Activated CD4-positive, alpha-beta memory T cell treated with anti-CD3 and anti-CD28 coated beads for 36 hours (primary cell): Measurements from ENCODE around the gene EXD3. TPM values are rescaled to one million over a fixed set of nuclear protein-coding genes. Genes with fewer than 3 reads are reported as not detected.
"Not testable (repeated sequence)": the region's sequence is repeated elsewhere in the genome, so short reads cannot be mapped to it uniquely, and the experiment has no call there.

Experiments used
- CTCF ChIA-PET: fragments of 350-600 bp; sonication (Branson Sonifier 250); formaldehyde crosslinking; loops from one replicate; lab custom pipeline; 2021; ENCODE audit warnings: antibody characterized with exemption, inconsistent platforms; lab: Charles Lee
- POLR2A ChIA-PET: fragments of 350-600 bp; sonication (Branson Sonifier 250); formaldehyde crosslinking; loops from one replicate; lab custom pipeline; 2021; ENCODE audit warnings: antibody characterized with exemption; lab: Charles Lee
- DNase-seq: peaks from one replicate; pipeline ENCODE4 v3.0.0-alpha.2; 2020
- H3K27ac Mint-ChIP-seq: one replicate; pipeline ENCODE4 v1.8.0; 2021; ENCODE audit warnings: mixed read lengths
- H3K27me3 Mint-ChIP-seq: one replicate; pipeline ENCODE4 v1.8.0; 2021; ENCODE audit warnings: mixed read lengths
- H3K36me3 Mint-ChIP-seq: one replicate; pipeline ENCODE4 v1.8.0; 2021; ENCODE audit warnings: mixed read lengths
- H3K4me1 Mint-ChIP-seq: one replicate; pipeline ENCODE4 v1.8.0; 2021; ENCODE audit warnings: low read depth, mixed read lengths
- H3K4me3 Mint-ChIP-seq: one replicate; pipeline ENCODE4 v1.8.0; 2021; ENCODE audit warnings: mild to moderate bottlenecking, mixed read lengths
- H3K9me3 Mint-ChIP-seq: one replicate; pipeline ENCODE4 v1.8.0; 2021; ENCODE audit warnings: mixed read lengths
- intact Hi-C: fragments of 100-400 bp; cut with micrococcal nuclease; formaldehyde crosslinking; loops from one replicate; pipeline ENCODE4 v1.15.1; 2023
- total RNA-seq, 2 experiments: library from RNA; stranded (reverse); gene quantifications; one replicate each; pipeline ENCODE4 v1.2.3, GENCODE V29; 2021

Gene EXD3
- total RNA-seq, 2 experiments from 2014 or later: 13.5 to 13.6 TPM

- no peak for DNase-seq
- Mint-ChIP-seq H3K27me3 (no peaks in the 10 kb centered on the region), H3K9me3 (no peaks in the 10 kb centered on the region), H3K4me3 (no peak overlapping the region), H3K4me1 (peaks cover 8% of the 10 kb centered on the region), H3K27ac (no peak overlapping the region), H3K36me3 (no peaks in the 10 kb centered on the region)
- CTCF ChIA-PET: interaction anchor here (1.1 kb wide), 1 partner anchor 90 kb away, joined by 3 read pairs; the partner anchor contains the start of gene NRARP
- POLR2A ChIA-PET: no interaction called here
- intact Hi-C loops: no loop called here
Observed at GRCh38 chr9:137392232-137393007, 30.5 kb downstream of the EXD3 start.

- H3K4me1 Mint-ChIP-seq: peaks cover 6% of the 10 kb centered on the region
- H3K4me3 Mint-ChIP-seq: no peak overlapping the region
- no peak for DNase-seq
- ChIA-PET POLR2A (no interaction called here), CTCF (interaction anchor here (1.1 kb wide), 1 partner anchor 89 kb away, joined by 3 read pairs; the partner anchor contains the start of gene NRARP)
- no peaks in the 10 kb centered on the region for H3K9me3 Mint-ChIP-seq
- intact Hi-C loops: no loop called here
- no peaks in the 10 kb centered on the region for H3K36me3 Mint-ChIP-seq
- H3K27ac Mint-ChIP-seq: no peak overlapping the region
- H3K27me3 Mint-ChIP-seq: no peaks in the 10 kb centered on the region
Observed at GRCh38 chr9:137391411-137391754, 31.6 kb downstream of the EXD3 start.

DNA sequence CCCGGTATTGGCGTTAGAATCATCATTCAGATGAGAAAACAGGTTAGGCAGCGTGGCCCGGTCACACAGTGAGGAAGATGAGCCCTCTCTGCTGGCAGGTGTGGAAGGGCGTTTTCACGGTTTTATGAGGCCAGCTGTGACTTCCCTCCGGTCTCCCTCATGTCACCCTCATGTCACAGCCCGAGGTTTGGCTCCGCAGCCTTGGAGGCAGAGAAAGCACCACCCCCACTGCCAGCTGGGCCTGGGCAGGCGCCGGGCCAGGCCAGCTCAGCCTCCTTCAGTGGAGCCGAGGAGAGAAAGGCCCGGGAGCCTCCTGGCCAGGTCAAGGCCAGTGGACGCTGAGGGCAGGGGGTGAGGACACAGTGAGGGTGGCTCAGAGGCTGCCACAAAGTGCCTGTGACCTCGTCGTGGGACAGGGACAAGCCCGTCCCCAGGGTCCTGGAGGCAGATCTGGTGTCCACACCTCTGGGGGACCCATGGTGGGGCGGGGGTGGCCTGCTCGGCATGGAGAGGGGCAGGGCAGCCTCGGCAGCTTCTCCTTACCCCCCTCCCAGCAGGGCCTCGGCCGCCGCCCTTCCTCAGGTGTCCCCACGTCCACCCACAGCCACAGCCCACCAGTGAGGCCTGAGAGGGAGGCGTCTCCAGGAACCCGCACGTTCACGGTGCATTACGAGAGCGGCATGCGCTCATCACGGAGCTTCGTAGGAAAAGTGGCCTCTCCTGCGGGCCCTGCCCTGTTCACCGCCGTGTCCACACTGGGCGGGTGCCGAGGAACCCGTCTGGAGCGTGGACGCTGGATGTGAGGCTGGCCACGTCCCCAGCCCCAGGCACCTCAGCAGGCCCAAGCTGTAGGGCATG lies 32.2 kb downstream of the EXD3 start:
- Mint-ChIP-seq H3K27me3 (no peaks in the 10 kb centered on the region), H3K27ac (no peak overlapping the region), H3K9me3 (no peaks in the 10 kb centered on the region), H3K4me1 (peaks cover 6% of the 10 kb centered on the region), H3K4me3 (no peak overlapping the region), H3K36me3 (no peaks in the 10 kb centered on the region)
- ChIA-PET CTCF (interaction anchor here (1.1 kb wide), 1 partner anchor 88 kb away, joined by 3 read pairs; the partner anchor contains the start of gene NRARP), POLR2A (no interaction called here)
- no peak for DNase-seq
- intact Hi-C loops: no loop called here

GRCh38 chr9:137389428-137389746 lies 33.6 kb downstream of the EXD3 start:
- CTCF ChIA-PET: no interaction called here
- intact Hi-C loops: no loop called here
- no peak overlapping the region for H3K27ac Mint-ChIP-seq
- H3K4me3 Mint-ChIP-seq: no peak overlapping the region
- DNase-seq: no peak
- POLR2A ChIA-PET: no interaction called here
- H3K4me1 Mint-ChIP-seq: peaks cover 6% of the 10 kb centered on the region
- no peaks in the 10 kb centered on the region for H3K27me3 Mint-ChIP-seq
- H3K36me3 Mint-ChIP-seq: no peaks in the 10 kb centered on the region
- H3K9me3 Mint-ChIP-seq: no peaks in the 10 kb centered on the region

DNA sequence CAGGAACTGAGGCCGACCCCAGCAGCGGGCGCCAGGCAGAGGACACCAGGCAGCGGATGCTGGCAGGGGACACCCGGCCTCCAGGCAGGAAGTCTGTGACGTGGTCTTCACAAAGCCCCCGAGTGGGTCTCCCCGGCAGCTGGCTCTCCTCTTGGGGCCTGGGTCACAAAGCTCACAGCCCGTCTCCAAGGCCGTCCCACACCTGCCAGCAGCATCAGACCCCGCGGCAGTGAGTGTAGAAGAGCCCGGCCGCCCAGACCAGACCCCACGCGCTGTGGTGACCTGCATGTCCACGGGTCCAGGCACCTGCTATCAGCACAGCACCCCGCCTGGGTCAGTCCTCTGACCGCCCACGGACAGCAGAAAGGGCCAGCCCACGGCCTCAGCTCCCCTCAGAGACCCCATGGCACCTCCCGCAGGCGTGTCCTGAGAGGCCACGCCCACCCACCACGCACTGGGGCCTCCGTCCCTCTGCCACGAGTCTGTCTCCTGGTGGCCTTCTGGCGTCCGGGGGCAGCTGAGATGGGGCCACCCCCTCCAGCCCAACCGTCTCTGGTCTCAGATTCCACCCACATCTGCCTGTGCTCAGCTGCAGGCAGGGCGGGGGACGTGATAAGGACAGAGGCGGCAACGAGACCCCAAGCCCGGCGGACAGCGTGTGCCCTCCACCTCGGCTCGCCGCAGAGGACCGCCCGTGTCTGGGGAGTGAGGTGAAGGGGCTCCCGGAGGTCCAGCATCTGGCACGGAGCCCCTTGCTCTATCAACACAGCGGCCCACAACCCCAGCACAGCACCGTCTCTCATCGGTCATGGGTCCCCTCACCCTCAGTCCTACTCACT lies 34.2 kb downstream of the EXD3 start:
- DNase-seq: no peak
- Mint-ChIP-seq H3K4me3 (no peak overlapping the region), H3K36me3 (no peaks in the 10 kb centered on the region), H3K4me1 (peaks cover 6% of the 10 kb centered on the region), H3K9me3 (no peaks in the 10 kb centered on the region), H3K27ac (no peak overlapping the region), H3K27me3 (no peaks in the 10 kb centered on the region)
- intact Hi-C loops: no loop called here
- POLR2A ChIA-PET: no interaction called here
- CTCF ChIA-PET: no interaction called here

GRCh38 chr9:137387891-137388560 lies 34.9 kb downstream of the EXD3 start:
- intact Hi-C loops: no loop called here
- Mint-ChIP-seq H3K36me3 (no peaks in the 10 kb centered on the region), H3K27me3 (no peaks in the 10 kb centered on the region), H3K9me3 (no peaks in the 10 kb centered on the region), H3K27ac (no peak overlapping the region), H3K4me1 (peaks cover 6% of the 10 kb centered on the region), H3K4me3 (no peak overlapping the region)
- DNase-seq: no peak
- POLR2A ChIA-PET: interaction anchor here (0.6 to 1.4 kb wide), 2 partner anchors 14 to 303 kb away, joined by 3 read pairs; no protein-coding TSS in a partner anchor
- CTCF ChIA-PET: interaction anchor here (1.0 to 1.3 kb wide), 2 partner anchors 94 to 147 kb away, joined by 3 to 4 read pairs; no protein-coding TSS in a partner anchor

DNA sequence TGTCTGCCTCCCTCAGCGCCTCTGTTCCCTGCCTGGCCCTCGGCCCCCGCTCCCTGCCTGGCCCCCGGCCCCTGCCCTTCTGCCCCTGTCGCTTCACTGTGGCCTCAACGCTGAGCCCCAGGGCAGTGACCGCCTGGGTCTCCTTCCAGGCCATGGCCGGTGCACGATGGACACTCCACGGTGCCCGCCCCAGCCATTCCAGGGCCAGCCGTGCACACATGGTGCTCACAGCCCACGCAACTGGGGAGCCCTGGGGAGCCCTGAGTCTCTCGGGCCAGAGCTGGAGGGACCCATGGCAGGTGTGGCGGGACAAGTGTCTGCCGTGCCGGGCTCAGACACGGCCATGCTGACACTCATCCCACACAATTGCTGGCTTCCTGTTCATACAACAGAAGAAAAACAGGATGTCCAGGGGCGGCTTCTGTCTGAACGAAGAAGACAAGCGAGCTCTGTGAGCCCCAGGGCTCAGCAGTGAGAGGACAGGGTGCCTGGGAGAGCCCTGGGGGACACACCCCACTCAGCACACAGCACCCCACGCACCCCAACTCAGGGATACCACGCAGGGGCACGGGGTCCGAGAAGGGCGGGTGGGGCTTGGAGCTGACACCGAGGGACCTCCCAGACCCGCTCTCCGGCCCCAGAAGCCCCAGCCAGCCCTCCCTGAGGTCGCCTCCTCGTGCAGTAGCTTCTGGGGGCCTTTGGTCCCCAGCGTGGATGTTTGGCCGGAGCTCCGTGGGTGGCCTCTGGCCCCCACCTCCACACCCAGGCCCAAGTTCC lies 35.7 kb downstream of the EXD3 start:
- Mint-ChIP-seq H3K9me3 (no peaks in the 10 kb centered on the region), H3K36me3 (no peaks in the 10 kb centered on the region), H3K27ac (peak overlapping the region; percentile 42), H3K4me3 (no peak overlapping the region), H3K27me3 (no peaks in the 10 kb centered on the region), H3K4me1 (peaks cover 6% of the 10 kb centered on the region)
- intact Hi-C loops: no loop called here
- peak; percentile 54 for DNase-seq
- POLR2A ChIA-PET: interaction anchor here (0.6 to 1.4 kb wide), 2 partner anchors 13 to 302 kb away, joined by 3 read pairs; no protein-coding TSS in a partner anchor
- CTCF ChIA-PET: interaction anchor here (0.8 to 1.3 kb wide), 3 partner anchors 36 to 147 kb away, joined by 3 to 4 read pairs (median 3); partner anchors contain the start of genes EXD3 and NOXA1

DNA sequence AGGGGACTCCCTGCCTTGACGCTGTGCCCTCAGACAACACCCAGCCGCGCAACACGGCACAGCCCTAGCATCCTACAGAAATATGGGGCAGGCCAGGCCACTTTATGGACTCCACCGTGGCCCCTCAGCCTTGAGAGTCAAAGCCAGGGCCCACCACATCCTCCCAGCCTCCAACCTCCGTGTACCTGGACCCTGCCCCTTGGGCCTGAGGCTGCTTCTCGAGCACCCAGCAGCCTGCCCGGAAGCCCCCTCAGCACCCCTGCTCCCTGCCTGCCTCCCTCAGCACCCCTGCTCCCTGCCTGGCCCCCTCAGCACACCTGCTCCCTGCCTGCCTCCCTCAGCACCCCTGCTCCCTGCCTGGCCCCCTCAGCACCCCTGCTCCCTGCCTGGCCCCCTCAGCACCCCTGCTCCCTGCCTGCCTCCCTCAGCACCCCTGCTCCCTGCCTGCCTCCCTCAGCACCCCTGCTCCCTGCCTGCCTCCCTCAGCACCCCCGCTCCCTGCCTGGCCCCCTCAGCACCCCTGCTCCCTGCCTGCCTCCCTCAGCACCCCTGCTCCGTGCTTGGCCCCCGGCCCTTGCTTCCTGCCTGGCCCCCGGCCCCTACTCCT lies 36.4 kb downstream of the EXD3 start:
- CTCF ChIA-PET: interaction anchor here (0.8 kb wide), 1 partner anchor 36 kb away, joined by 3 read pairs; the partner anchor contains the start of genes EXD3 and NOXA1
- H3K9me3 Mint-ChIP-seq, H3K27ac Mint-ChIP-seq, DNase-seq, intact Hi-C loops, H3K27me3 Mint-ChIP-seq, H3K36me3 Mint-ChIP-seq, H3K4me1 Mint-ChIP-seq, H3K4me3 Mint-ChIP-seq: not testable (repeated sequence)
- POLR2A ChIA-PET: interaction anchor here (1.4 kb wide), 1 partner anchor 302 kb away, joined by 3 read pairs; no protein-coding TSS in a partner anchor

GRCh38 chr9:137385061-137385655 lies 37.8 kb downstream of the EXD3 start:
- Mint-ChIP-seq H3K4me1 (peaks cover 6% of the 10 kb centered on the region), H3K27me3 (no peaks in the 10 kb centered on the region), H3K27ac (no peak overlapping the region), H3K9me3 (no peaks in the 10 kb centered on the region), H3K36me3 (no peaks in the 10 kb centered on the region), H3K4me3 (no peak overlapping the region)
- no peak for DNase-seq
- intact Hi-C loops: no loop called here
- ChIA-PET CTCF (no interaction called here), POLR2A (no interaction called here)
